Body of pancreas (tissue), 4 donors: ENCODE results near the gene ERI2. TPM values are rescaled to one million over a fixed set of nuclear protein-coding genes. Genes with fewer than 3 reads are reported as not detected.

ENCODE experiments used
- ATAC-seq: fragments of 150-250 bp; one replicate; pipeline ENCODE4 v1.9.1; 2016
- DNase-seq, 4 donors: peaks; one replicate each; pipeline ENCODE4 v3.0.0-alpha.2; 2019
- H3K27ac ChIP-seq, 4 donors: fragments of 200-600 bp; sonication (generic); 1 replicate in 3 of 4; 2 replicates in 1 of 4; pipeline versions ENCODE4 v1.5.1 to v1.6.1; 2016 to 2019; ENCODE audit warnings: mild to moderate bottlenecking in 1 of 4, mixed read lengths in 1 of 4, moderate library complexity in 1 of 4
- H3K27me3 ChIP-seq, 2 donors: fragments of 200-600 bp; sonication (generic); one replicate each; pipeline ENCODE4 v1.6.0; 2016; ENCODE audit warnings: mild to moderate bottlenecking in 1 of 2
- H3K36me3 ChIP-seq, 2 donors: fragments of 200-600 bp; sonication (generic); replicated peaks in 1 of 2; 2 replicates each; pipeline ENCODE4 v1.5.1; 2016; ENCODE audit warnings: low read depth in 2 of 2; ENCODE audit not compliant: insufficient read depth in 1 of 2
- H3K4me1 ChIP-seq: fragments of 200-600 bp; sonication (generic); one replicate; pipeline ENCODE4 v1.6.0; 2016
- H3K4me3 ChIP-seq, 2 donors: fragments of 200-600 bp; sonication (generic); 1 replicate in 1 of 2; 2 replicates in 1 of 2; pipeline ENCODE4 v1.5.1; 2016 to 2019
- H3K9me3 ChIP-seq, 3 donors: fragments of 200-600 bp; sonication (generic); 1 replicate in 2 of 3; 2 replicates in 1 of 3; pipeline ENCODE4 v1.5.1; 2016
- CTCF ChIP-seq, 7 experiments: fragments of 450-650 bp in 4 of 7; fragments of 200-600 bp in 3 of 7; sonication (generic) in 3 of 7; IDR thresholded peaks; one replicate each; pipeline ENCODE4 v1.5.1; 2016 to 2019; ENCODE audit warnings: antibody characterized with exemption in 7 of 7
- POLR2A ChIP-seq, 3 donors: fragments of 450-650 bp; IDR thresholded peaks; one replicate each; pipeline ENCODE4 v1.6.1; 2016; ENCODE audit warnings: antibody characterized with exemption in 3 of 3, mild to moderate bottlenecking in 2 of 3
- WGBS, 2 donors: methylation state at CpG; one replicate each; pipeline ENCODE4 v1.1.5; 2017; 5-methylcytosine and 5-hydroxymethylcytosine counted together
- intact Hi-C: fragments of 100-400 bp; cut with DNase I; formaldehyde crosslinking; loops from one replicate; pipeline ENCODE4 v1.15.1; 2023
- total RNA-seq, 2 donors: library from RNA; depleted of rRNA; stranded (reverse); fragments of >200 nt; gene quantifications; one replicate each; pipeline ENCODE4 v1.1.0, GENCODE V29; 2016

The ERI2 gene
- total RNA-seq, 2 donors from 2014 or later: 13.2 to 16.3 TPM

DNA sequence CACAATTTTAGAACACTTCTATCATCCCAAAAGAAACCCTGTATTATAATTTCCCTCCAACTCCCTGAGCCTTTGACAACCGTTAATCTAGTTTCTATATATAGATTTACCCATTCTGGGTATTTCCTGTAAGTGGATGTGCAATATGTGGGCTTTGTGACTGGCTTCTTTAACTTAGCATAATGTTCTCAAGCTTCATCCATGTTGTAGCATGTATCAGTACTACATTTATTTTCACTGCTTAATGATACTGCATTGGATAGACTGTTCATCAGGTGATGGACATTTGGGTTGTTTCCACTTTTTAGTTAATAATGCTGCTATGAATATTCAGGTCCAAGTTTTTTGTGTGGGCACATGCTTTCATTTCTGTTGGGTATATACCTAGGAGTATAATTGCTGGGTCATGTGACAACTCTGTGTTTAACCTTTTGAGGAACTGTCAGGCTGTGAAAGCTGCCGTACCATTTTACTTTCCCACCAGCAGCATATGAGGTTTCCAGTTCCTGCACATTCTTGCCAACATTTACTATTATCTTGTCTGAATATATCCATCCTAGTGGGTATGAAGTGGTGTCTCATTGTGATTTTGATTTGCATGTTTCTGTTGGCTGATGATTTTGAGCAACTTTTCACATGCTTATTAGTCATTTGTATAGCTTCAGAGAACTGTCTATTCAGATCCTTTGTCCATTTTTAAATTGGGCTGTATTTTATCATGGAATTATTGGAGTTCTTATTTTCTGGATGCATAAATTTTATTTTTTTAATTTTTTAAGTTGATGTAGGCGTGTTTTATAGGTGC is 16.5 kb upstream of the ERI2 start:
- Histone ChIP-seq H3K27ac (no peak overlapping the region), H3K4me1 (peaks cover 7% of the 10 kb centered on the region), H3K9me3 (no peaks in the 10 kb centered on the region), H3K36me3 (peaks cover 0 to 2% of the 10 kb centered on the region in 2 donors), H3K4me3 (no peak overlapping the region), H3K27me3 (no peaks in the 10 kb centered on the region)
- DNase-seq (no peak), ATAC-seq (no peak)
- no peak for TF ChIP-seq POLR2A (IDR thresholded peaks at IDR 0.05)
- TF ChIP-seq CTCF (IDR thresholded peaks at IDR 0.05): no peak
- intact Hi-C loops: no loop called here
- 80 to 88% methylated on average over 3 of the region's 3 CpGs for WGBS, 2 donors

- WGBS, 2 donors: 84 to 88% methylated on average over 4 of the region's 4 CpGs
- intact Hi-C loops: no loop called here
- Histone ChIP-seq H3K27ac (no peak overlapping the region), H3K9me3 (no peaks in the 10 kb centered on the region), H3K4me1 (peaks cover 7% of the 10 kb centered on the region), H3K4me3 (no peak overlapping the region), H3K27me3 (no peaks in the 10 kb centered on the region), H3K36me3 (peaks cover 0 to 2% of the 10 kb centered on the region in 2 donors)
- no peak for TF ChIP-seq CTCF (IDR thresholded peaks at IDR 0.05)
- no peak for TF ChIP-seq POLR2A (IDR thresholded peaks at IDR 0.05)
- DNase-seq (no peak), ATAC-seq (no peak)
These were observed 15.4 kb upstream of the ERI2 start for GRCh38 chr16:20821682-20822081.

GRCh38 chr16:20818929-20819585 is 12.8 kb upstream of the ERI2 start:
- intact Hi-C loops: no loop called here
- peaks cover 0 to 2% of the 10 kb centered on the region in 2 donors for H3K36me3 ChIP-seq
- 97% methylated on average over 4 of the region's 4 CpGs for whole genome bisulfite sequencing, 2 donors
- no peaks in the 10 kb centered on the region for H3K27me3 ChIP-seq
- no peaks in the 10 kb centered on the region for H3K9me3 ChIP-seq
- DNase-seq: no peak
- no peak overlapping the region for H3K4me3 ChIP-seq
- no peak overlapping the region for H3K27ac ChIP-seq
- no peak for ATAC-seq
- TF ChIP-seq POLR2A (IDR thresholded peaks at IDR 0.05): no peak
- TF ChIP-seq CTCF (IDR thresholded peaks at IDR 0.05): no peak
- H3K4me1 ChIP-seq: no peaks in the 10 kb centered on the region

DNA sequence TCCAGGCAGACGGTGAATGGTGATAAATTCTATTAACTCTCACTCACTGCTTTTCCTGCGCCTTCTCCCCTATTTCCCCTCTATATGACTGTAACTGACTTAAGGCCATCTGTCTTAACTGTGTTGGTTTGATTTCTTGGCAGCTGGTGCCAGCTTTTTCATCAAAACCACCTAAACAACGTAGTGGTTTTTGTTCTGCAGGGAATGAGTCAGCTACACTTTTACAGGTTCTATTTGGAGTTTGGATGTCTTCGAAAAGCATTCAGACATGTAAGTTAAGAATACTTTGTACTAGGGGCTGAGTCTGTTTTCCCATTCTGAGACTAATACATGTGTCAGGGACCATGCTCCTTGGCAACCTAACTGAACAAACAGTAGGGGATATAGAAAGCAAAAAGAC is 8.5 kb upstream of the ERI2 start:
- Histone ChIP-seq H3K9me3 (no peaks in the 10 kb centered on the region), H3K4me1 (no peaks in the 10 kb centered on the region), H3K27me3 (no peaks in the 10 kb centered on the region), H3K36me3 (no peaks in the 10 kb centered on the region), H3K4me3 (no peak overlapping the region), H3K27ac (no peak overlapping the region)
- intact Hi-C loops: no loop called here
- ATAC-seq: no peak
- TF ChIP-seq POLR2A (IDR thresholded peaks at IDR 0.05) (no peak), CTCF (IDR thresholded peaks at IDR 0.05) (no peak)
- WGBS, 2 donors: 86 to 89% methylated on average over 4 of the region's 4 CpGs
- no peak for DNase-seq
